B cell (primary cell): Measurements from ENCODE around the gene NKAIN2.

Experiments
- CTCF ChIP-seq: fragments of 200-600 bp; IDR thresholded peaks from one replicate; pipeline ENCODE4 v1.8.0; 2022; ENCODE audit warnings: antibody characterized with exemption, mild to moderate bottlenecking
- EZH2 ChIP-seq: IDR thresholded peaks from 2 replicates; pipeline ENCODE4 v1.6.1; 2012; ENCODE audit warnings: borderline replicate concordance, low read depth, mild to moderate bottlenecking, moderate library complexity, low read length; ENCODE audit not compliant: insufficient read depth, poor library complexity, severe bottlenecking

DNA sequence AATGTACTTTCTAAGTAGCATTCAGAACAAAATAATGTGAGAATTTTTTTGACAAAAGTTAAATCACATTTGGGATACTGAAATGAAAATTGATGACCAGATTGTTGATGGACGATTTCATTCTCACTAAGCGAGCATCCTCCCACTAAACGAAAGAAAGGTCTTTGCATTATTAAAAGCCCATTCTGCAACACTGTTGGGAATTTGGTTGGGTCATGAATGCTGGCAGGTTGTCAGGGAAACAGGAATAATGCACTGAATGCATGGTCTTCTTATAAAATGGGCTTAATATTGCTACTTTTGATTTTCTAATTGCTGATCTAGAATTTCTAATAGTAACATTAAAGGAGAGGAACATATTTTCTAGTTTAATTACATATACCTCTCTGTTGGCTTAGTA lies 229.8 kb downstream of the NKAIN2 start:
- no peak for TF ChIP-seq CTCF
- no peak for TF ChIP-seq EZH2
